ENCODE data around the gene HNF4A.
"Not testable (repeated sequence)": the region's sequence is repeated elsewhere in the genome, so short reads cannot be mapped to it uniquely, and the experiment has no call there.

Gene HNF4A
- 0 reads per million in 2 donors for total RNA-seq

DNA sequence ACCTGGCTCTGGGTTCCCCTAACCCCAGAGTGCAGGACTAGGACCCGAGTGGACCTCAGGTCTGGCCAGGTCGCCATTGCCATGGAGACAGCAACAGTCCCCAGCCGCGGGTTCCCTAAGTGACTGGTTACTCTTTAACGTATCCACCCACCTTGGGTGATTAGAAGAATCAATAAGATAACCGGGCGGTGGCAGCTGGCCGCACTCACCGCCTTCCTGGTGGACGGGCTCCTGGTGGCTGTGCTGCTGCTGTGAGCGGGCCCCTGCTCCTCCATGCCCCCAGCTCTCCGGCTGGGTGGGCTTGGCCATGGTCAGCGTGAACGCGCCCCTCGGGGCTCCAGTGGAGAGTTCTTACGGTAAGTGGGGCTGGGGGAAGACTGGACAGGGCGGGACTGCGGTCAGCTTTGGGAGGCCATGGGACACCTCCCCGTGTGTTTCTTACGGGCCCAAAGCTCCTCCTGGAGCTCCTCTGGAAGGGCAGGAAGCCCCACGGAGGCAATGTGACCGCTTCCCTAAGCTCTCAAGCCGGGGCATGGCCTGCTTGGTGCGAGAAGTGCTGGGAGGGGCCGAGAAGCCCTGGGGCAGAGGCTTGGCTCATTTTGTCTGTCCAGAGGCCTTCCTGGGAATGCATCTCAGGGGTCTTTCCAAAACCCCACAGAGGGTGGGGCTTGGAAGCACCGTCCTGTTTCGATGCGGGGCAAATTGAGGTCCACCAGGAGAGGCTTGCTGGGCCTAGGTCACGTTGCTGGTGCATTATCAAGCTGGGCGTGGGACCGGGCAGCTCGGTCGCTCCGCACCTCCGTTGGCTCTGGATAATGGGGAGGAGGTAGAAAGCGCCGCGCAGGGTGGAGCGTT, at the start of gene HNF4A:
Gene HNF4A (plus strand): TSS at position 202 of the 855 bp plus-strand sequence. CDS start 106 bp downstream, at position 308.
- DNase-seq, result no peak

DNA sequence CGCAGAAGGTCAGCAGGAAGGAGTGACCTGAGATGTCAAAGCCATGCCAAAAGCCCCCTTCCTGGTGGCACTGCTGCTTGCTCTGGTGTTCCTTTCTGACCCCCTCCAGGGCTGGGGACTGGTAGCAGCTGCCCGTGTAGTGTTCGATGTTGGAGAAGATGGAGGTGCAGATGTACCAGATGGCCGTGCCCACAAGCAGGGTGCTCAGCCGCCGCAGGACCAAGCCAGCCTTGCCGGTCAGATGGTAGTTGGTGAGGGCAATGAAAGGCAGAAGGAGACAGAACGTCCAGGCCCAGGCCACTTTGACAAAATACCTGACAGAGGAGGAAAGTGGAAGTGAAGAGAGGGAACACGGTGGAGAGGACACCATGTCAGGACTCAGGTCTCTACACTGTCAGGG, 48.6 kb upstream of the HNF4A start:
- no peak for DNase-seq

DNA sequence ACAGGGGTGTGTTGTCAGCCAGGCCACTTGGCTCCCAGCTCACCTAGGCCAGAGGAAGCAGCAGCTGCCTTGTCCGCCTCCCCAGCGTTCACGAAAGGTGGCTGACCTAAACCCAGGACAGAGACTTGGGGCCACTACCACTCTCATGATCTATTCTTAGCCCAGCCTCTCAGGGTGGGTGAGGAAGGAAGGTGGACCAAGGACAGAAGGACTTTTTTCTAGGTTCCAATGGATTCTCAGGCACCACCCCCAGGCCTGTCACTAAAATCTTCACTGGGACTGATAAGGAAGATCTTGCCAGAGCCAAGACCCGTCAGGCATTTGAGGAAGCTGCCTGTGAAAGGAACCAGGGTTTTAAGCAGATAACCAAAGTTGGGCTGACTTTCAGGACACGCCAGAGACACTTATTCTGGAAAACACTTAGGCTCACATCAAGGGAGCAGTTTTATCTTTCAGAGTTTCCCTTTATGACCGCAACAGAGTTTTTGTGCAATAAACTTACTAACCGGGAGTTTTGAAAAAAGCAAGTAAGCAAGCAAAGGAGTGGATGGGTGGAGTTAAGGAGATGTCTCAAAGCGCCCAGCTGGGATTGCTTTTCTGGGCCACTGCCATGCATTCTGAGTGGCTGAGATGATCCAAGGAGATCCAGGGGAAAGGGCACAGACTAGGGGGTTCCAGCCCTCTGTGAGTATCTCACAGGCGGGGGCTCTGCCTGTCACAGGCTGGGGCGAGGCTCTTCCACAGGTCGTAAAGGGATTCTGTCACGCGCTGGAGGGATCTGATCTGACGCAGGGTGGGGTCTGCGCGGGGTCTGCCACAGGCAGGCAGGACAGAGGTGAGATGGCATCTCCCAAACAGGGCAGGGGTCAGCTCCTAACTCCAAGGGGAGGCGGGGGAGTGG, 45.5 kb upstream of the HNF4A start:
- no peak for DNase-seq

DNA sequence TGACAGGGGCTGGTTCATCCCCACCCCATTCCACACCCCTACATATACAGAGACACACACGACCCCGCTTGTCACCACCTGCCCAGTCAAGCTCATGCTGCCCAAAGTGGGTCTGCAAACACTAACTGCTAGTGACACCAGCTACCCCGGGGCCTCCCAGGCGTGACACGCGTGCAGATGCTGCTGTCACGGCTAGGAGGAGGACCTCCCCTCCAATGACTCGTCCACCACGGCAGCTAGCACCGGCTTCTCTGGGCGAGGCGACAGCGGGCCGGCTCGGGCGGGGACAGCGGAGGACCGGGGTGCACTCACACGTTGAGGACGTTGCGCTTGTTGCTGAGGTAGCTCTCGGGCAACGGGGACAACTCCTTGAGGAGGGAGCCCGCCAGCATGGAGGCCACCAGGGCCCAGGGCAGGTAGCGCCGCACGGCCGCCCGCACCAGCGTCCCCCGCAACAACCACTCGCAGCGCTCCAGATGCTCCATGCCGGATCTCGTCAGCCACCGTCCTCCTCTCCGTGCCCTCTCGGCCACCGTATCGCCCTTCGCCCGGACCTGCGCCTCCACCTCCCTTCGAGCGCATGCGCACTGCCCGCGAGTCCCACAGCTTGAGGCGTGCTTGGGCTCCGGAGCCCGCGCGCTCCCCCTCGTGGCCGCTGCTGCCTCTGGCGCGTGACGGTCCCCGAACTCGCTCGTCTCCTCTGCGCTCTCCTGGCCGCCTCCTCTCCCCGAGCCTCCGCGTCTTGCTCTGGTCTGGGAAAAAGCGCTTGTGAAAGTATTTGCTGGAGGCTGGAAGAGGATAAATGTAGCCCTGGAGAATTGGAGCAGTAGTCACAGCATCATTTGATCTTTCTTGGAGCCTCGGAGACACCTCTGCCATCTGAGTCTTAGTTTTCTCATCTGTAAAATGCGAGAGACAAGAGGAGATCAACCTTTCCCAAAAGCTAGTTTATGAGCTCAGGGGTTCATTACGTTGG, 44.5 kb upstream of the HNF4A start, which contains the start of gene FITM2:
Gene FITM2 (minus strand): TSS at position 539 of the 976 bp plus-strand sequence. CDS start 54 bp downstream, at position 485.
- DNase-seq, result peak; percentile 98

DNA sequence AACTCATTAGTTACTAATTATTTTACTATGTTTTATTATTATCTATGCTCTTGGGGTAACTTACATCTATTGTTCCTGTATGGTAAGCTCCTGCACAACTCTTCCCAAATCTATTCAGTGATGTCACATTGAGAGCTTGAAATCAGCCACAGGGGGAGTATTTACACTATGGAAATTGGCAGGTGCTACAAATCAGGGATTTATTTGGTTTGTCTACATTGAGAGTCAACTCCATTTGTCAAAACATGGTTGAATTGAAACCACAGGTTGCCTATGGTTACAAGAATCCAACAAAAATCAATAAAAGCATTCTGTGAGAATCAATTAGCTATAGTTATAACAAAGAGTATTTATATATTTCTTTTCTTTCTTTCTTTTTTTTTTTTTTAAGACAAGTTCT, 40.6 kb upstream of the HNF4A start:
- DNase-seq, result no peak

DNA sequence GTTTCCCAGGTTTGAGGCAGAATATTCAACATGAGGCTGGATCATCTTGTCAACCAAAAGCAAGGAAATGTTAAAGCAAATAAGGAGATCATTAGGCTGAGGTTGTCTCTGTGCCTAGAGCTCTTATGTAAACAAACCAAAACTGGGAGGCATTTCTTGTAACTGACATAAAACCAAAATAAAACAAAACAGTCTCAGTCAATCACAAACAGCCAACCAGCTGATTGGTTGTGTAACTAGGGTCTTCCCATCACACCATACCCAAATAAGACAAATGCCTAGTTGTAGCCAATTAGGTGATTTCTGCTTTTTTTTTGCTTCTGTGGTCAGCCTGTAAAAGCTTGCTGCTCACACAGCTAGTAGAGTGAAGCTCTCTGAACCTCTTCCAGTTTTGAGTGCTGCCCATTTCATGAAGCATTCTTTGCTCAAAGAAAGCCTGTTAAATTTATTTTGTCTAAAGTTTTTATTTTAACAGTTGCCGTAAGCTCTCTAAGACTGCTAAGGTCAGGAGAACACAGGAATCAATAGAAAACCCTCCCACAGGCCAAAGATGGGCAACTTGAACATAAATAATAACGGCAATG, 35.6 kb upstream of the HNF4A start:
- no peak for DNase-seq

DNA sequence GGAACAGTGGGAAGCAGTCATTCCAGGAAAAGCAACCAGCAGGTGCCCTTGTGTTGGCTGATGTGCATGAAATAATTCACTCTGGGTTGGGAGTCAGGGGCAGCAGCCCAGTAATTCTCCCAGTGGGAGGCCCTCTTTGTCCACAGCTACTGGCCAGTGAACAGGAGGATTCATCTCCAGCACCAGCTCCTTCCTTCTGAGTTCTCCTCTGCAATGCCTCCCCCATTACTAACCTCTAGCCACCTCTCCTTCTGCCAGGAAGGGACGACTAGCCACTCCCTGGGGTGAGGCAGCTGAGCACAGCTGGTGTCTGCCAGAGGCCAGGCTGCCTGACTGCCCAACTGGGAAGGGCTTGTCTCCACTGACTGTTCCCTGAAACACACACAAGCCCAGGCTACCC, 31.2 kb upstream of the HNF4A start:
- DNase-seq, result no peak

DNA sequence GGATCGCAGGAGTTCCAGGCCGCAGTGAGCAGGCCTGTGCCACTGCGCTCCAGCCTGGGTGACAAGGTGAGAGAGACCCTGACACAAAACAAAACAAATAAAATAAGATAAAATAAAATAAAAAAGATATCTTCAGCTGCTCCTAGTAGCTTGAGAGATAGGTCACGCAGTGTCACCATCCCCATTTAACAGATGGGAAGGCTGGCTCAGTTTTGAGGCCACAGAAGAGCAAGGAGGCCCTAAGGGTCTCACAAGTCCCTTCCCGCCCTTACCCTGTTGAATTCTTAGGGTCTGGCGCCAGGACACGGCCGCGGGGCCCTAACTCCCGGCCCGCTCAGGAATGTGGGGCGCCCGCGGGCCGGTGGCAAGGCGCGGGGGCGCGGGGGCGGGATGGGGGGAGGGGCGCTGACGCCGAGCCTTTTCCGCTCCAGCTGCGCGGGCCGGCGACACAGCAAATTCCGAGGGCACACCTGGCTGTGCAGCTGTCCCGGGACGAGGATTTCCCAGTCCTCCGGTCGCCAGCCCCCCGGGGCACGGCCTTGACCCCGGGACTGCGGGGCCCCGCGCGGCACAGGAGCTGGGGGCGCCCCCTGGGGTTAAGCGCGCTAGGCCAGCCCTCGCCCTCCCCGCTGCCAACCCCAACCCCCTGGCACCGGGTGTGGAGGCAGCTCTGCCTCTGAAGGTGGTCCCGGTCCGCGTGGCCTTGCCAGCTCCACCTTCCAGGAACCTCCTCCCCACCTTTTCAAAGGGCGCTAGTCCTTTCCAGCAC, 28.9 kb upstream of the HNF4A start:
- DNase-seq, result no peak

DNA sequence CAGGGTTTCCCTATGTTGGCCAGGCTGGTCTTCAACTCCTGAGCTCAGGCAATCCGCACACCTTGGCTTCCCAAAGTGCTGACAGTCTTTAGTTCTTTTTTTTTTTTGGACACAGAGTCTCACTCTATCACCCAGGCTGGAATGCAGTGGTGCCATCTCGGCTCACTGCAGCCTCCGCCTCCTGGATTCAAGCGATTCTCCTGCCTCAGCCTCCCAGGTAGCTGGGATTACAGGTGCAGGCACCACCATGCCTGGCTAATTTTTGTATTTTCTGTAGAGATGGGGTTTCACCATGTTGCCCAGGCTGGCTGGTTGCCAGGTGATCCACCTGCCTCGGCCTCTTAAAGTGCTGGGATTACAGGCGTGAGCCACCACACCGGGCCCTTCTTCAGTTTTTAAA, 27.8 kb upstream of the HNF4A start:
- DNase-seq, result not testable (repeated sequence)

DNA sequence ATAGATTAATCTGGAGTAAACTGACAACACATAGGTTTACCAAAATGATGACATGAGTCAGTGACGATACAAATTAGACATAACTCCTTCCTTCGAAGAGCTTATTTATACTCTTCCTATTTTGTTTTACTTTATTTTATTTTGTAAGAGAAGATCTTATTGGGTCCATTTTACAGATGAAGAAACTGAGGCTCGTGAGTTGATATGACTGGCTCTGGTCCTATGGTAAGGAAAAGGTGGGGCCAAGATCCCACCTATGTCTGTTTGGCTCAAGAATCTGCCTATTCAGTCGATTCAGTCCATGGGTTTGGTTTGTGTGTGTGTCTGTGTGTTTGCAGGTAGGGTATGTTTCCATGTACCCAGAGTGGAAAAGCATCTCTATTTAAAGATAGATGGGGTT, 27.1 kb upstream of the HNF4A start:
- no peak for DNase-seq

DNA sequence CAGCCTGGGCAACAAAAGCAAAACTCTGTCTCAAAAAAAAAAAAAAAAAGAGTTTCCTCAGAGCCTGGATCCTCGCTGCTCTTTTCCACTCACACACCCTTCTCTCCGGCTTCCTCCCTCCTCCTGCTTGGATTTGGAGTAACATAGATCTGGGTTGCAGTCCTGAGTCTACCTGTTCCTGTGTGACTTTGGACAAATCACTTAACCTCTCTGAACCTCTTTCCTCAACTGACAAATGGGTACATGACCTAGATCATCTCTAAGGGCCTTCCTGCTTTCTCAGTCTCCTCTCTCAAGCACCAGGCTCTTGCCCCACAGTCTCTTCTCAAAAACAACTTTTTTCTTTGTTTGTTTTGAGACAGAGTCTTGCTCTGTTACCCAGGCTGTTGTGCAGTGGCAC, 24.3 kb upstream of the HNF4A start:
- DNase-seq, result no peak

DNA sequence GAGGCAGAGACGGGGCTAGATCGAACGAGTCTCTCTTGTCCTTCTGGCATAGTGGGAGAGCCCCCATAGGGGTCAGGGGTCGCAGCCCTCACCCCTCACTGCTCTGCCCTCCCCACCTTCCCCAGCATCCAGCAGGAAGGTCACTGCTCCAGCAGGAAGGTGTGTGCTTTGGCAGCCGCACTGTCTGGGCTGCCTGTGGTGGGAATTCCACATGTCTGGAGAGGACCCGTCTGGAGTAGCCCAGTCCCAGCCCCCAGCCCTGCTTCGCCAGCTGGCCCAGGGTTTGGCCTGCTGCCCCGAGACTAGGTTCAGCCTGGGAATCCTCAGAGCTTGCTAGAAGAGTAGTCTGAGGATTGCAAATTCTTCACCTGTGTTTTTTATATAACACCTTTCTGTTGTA, 21.2 kb upstream of the HNF4A start:
- no peak for DNase-seq

DNA sequence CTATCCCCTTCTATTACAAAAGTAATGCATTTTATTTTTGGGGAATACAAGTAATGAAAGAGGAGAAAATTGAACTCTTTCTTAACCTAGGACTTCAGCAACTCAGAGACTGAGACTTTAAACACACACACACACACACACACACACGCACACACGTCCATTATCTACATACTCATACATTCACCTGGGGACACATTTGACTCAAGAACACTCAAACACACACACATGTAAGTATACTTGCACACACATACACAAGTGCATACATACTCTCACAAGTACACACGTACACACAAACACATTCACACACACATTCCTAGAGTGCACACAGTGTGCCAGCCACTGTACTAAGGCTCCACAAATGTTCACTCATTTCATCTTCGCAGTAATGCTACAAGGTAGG, 20.8 kb upstream of the HNF4A start:
- no peak for DNase-seq

DNA sequence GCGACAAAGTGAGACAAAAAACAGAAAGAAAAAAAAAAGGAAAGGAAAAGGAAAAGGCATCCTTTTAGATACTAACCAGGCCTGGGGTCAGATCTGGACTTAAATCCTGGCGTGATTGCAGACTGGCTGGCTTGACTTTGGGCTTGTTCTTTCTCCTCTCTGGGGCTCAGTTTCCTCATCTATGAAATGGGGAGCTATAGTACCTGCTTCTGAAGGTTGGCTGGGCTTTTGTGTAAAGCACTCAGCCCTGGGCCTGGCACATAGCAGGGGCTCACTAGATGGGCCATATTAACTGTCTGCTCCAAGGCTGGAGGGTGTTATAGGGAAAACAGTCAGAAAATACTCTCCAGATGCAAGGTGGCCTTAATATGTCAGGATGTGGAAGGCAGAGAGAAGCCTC, 19.8 kb upstream of the HNF4A start:
- no peak for DNase-seq

DNA sequence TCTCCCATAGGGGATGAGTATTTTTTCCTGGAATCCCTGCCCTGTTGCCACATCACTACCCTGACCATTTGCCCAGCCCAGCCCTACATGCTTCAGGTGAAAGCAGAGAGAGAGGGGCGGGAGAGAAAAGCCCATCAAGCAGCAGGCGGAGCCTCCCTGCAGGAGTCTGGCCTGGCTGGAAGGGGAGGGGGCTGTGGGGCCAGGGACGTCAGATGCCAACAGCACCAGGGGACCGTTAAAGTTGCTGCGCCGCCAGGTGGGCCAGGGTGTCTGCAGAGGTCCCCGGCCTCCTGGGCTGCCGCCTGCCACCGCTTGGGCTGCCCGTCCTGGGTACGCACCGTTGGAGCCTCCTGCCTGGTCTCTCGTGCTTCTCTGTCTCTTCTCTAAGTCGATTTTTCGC, 19.4 kb upstream of the HNF4A start:
- DNase-seq, result no peak

DNA sequence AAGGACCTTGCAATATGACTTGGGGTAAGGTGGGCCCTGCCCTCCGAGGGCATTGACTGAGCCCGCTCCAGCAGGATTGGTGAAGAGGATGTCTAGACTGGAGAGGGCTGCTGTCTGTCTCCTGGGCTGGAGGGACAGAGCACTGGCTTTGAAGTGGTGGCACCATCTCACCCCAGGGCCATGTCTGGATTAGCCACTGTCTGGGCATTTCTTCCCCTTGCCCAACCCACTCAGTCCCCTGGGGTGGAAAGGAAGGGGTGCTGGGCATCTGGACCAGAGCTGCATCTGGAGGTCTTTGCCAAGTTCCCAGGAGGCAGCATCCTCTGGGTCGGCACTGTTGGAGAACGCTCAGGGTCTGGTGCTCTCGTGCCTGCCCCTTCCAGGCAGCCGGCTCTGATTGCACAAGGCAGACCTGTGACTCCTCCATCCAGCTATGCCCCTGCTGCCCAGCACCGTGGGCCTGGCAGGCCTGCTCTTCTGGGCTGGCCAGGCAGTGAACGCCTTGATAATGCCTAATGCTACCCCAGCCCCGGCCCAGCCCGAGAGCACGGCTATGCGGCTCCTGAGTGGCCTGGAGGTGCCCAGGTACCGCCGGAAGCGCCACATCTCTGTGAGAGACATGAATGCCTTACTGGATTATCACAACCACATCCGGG, 18.6 kb upstream of the HNF4A start, which contains the start of gene R3HDML:
Gene R3HDML (plus strand): TSS at position 319 of the 656 bp plus-strand sequence. CDS start 115 bp downstream, at position 434.
- DNase-seq, result no peak

DNA sequence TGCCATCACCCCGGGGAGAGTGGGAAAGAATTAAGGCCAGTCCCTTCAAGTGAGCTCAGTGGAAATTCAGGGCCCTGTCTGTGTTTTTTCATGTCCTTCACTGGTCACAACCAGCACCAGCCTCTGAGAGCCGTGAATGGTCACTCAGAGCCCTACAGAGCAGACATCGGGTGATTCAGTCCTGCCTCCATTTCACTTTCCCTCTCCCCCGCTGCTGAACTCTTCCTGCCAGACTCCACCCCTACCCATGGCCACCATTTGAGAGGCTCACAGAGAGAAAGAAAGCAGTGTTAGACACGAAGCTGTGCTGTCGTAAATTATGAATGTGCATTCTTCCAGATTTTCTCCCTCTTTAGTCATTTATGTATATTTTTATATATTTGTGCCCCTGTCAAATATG, 13.3 kb upstream of the HNF4A start:
- no peak for DNase-seq

DNA sequence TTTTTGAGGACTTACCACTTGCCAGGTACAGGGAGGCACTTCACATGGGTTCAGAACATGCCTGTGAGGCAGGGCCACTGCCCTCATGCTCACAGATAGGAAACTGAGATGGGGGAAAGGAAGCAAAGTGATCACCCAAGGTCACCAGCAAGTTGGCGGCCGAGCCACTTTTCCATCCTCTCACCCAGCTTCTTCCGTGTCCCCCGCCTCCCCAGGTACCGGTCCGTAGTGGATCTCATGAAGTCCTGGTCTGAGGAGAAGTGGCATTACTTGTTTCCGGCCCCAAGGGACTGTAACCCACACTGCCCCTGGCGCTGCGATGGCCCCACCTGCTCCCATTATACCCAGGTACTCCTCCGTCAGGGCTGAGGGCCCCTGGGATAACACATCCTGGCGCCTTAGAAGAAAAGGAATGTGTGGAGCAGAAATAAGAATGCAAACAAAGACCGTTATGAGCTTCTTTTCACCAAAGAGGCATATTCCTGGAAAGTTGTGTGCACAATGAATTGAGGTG, 12.3 kb upstream of the HNF4A start:
- no peak for DNase-seq

DNA sequence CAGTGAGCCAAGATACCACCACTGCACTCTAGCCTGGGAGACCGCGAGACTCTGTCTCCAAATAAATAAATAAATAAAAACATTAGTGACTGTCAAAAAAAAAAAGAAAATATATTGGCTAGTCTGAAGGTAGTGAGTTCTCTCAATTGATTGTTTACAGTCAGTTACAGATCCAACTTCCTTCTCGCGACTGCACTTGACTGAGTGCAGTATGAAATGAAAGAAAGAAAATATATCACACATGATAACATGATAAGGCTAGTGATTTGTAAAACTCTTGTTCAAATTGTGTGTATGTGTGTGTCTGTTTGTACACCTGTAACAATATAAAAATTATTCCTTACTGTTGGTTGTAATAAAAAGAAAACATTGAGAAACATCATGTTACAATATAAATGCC, 10.8 kb upstream of the HNF4A start:
- no peak for DNase-seq

DNA sequence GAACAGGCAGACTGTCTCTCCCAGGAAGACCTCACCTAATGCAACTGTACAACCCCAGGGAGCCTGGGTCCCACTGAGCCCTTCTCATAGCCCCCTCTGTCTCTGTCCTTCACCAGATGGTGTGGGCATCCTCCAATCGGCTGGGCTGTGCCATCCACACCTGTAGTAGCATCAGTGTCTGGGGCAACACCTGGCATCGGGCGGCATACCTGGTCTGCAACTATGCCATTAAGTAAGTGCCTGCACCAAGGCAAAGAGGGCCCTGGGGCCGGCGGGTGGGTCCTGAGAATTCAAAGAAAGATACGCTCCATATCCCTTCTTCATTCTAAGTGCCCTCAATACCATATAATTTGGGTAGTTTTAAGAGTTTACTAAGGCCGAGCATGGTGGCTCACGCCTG, 10.4 kb upstream of the HNF4A start:
- no peak for DNase-seq

Data from activated gamma-delta T cell (primary cell).